HT1080 (cell line): ENCODE results near the gene STMN1. TPM values are rescaled to one million over a fixed set of nuclear protein-coding genes. Genes with fewer than 3 reads are reported as not detected.

Experiments used
- DNase-seq: peaks from one replicate; pipeline ENCODE4 v3.0.0-alpha.2; 2015; ENCODE audit warnings: low read depth
- total RNA-seq: library from RNA; depleted of rRNA; stranded (reverse); fragments of >200 nt; shearing (Covaris generic); gene quantifications from 2 replicates; pipeline ENCODE4 v1.2.3, GENCODE V29; 2014

The STMN1 gene
- total RNA-seq, 1 experiment from 2014 or later: 408 TPM

- DNase-seq: no peak
These were observed 16.1 kb upstream of the STMN1 start for GRCh38 chr1:25922056-25922970.

GRCh38 chr1:25918615-25919014 lies 12.4 kb upstream of the STMN1 start:
- DNase-seq: no peak

DNA sequence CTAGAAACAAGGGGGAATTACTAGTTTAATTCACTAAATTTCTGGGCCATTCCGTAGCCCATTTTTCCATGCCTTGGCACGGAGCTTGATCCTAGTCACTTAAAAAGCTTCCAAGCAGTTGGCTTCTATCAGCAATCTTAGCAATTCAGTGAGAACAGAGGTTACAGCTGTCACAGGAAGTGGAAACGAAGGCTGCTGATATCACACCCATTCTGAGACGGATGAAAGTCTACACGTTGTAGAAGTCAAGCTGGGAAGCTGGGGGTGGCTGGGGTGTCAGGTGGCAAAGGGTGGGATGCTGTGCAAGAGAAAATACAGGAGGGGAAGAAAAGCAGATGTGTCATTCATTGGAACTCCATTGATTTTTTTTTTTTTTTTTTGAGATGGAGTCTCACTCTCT lies 11.8 kb upstream of the STMN1 start:
- DNase-seq: no peak

- DNase-seq: no peak
These were observed 10.2 kb upstream of the STMN1 start for GRCh38 chr1:25916460-25916859.

DNA sequence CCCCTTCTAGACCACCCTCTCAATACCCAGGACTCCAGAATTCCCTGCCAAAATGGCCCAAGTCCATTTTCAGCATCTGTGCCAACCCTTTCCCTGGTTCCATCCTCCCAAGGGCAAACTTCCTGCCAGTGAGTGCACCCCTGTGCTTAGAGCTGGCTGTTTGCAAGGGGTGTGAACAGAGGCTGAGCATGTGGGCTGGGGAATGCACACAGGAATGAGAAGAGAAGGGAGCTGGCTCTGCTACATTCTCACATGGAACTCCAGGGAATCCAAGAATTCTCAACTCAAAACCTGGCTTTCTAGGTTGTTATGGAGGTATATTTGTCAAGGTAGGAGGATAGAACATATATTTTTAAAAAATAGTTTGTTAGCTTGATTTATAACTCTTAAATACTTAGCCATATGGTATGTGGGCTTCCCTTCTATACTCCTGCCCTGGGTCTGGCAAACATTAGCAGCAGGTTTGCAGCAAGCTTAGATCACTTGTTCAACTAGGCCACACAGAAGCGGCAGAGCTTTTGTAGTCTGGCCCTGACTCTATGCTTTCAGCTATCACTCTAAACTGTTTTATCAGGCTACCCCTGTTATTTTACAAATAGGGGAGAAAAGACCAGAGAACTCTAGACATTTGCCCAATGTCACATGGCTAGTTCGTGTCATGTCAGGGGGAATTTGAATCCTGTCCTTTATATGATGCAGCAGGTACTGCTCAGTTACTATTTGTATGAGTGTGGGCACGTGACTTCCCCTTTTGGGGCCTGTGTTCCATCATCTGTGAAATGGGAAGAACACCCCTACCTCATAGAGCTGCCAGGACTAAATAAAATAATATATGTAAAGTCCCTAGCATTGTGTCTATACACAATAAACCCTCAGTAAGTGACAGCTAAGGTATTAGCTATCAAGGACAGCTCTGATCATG lies 8.1 kb upstream of the STMN1 start:
- no peak for DNase-seq

DNA sequence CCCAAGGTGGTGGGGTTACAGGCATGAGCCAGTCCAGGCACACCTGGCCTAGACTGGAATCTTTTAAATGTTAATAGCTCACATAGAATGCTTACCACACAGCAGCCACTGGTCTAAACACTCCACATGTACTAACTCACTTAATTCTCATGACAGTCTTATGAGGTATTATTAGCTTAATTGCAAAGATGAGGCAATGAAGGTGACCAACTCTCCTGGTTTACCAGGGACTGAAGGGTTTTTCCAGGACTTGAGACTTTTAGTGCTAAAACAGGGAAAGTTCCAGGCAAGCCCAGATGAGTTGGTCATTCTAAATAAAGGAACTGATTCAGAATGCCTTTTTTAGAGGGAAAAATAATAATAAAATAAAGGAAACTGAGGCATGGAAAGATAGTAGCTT lies 7.0 kb upstream of the STMN1 start:
- DNase-seq: no peak

DNA sequence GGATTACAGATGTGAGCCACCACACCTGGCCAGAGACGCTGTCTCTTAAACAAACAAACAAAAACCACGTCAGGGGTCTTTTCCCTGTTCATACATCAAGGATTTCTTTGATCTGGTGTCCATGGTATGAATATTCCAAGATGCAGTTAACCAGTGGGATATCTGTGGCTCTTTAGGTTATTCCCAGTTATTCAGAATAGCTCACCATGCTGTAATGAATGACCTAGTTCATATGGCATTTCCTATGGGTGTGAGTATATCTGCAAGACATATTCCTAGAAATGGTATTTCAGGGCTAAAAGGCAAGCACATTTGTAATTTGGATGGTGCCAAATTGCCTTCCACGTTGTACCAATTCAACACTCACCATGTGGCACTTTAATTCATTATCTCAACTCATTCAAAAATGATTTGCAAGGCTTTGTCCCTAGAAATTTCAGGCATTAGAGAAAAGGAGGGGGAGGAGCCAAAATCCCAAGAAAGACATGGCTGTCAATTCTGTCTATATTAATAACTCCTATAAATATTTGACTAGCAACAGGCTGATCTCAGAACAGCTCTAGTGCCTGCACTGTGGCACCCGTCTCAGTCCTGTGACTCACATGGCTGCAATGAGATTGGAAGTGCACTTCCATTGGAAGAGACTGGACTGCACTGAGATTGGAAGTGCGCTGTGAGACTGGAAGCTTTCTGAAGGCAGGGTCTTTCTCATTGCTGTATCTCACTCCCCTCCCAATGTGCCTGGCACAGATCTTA lies 6.0 kb upstream of the STMN1 start:
- peak; percentile 72 for DNase-seq

- no peak for DNase-seq
These were observed 4.9 kb upstream of the STMN1 start for GRCh38 chr1:25911162-25911561.

- no peak for DNase-seq
These were observed 2.8 kb upstream of the STMN1 start for GRCh38 chr1:25909040-25909439.

DNA sequence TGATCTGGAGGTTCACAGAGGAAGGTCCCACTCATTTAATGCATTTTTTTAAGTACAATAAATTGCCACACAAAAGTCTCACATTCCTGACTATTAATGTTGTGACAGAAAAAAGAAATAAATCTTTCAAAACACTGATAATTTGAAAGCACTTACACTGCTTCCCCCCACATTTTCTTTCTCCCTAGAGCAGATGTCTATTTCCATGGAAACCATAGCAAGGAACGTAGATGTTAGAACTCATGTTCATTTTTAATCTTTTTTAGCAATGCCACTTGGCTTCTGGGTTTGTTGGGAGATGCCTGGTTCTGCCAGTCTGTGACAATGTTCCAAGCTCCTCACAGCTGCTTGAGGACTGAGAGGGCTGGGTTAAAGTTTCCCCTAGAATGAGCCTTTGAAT lies 1.9 kb upstream of the STMN1 start:
- DNase-seq: no peak

GRCh38 chr1:25907601-25908000 lies 1.4 kb upstream of the STMN1 start:
- DNase-seq: no peak

- DNase-seq: no peak
These were observed 553 bp upstream of the STMN1 start for GRCh38 chr1:25906644-25907300.

DNA sequence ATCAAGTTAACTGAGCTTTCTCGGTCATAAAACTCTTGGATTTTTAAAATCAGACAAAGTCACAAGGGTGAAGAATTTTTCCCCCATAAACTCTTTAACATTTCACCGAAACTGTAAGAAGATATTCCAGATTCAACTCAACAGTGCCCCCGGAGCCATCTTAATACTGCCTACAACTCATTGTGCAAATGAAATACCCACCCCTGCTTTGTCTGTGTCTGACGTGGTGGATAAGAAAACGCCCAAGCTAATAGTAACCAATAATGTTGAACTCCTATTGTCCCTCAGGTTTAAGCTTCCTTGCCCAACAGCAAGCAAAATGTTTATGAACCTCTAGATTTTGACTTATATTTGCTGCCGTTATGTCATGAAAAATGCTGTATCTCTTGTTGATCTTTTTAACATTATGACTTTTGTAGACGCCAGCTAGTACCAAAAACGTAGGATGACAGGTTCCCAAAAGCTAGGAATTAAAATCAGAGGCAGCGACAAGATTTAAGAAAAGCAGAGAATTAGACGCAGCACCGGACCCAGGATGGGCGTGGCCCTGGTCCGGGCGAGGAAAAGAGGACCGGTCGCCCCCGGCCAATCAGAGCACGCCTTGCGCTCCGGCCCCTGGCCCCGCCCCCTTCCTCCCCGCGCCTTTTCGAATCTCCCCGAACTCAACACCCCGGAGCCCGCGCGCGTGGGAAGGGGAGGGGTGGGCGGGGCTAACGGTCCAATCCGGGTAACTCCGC lies 1.1 kb downstream of the STMN1 start:
- peak; percentile 81 for DNase-seq

DNA sequence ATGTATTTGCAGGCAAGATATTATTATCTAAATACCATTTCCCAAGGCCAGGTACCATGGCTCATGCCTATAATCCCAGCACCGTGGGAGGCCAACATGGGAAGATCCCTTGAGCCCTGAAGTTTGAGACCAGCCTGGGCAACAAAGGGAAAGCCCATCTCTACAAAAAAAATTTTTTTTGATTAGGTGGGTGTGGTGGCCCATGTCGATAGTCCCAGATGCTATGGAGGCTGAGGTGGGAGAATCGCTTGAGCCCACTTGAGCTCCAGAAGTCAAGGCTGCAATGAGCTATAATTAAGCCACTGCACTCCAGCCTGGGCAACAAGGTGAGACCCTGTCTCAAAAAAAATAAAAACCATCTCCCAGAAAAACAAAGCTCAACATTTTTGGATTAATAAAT lies 2.2 kb downstream of the STMN1 start:
- DNase-seq: no peak

- DNase-seq: no peak
These were observed 3.8 kb downstream of the STMN1 start for GRCh38 chr1:25902462-25902861.

GRCh38 chr1:25900219-25900618 lies 6.0 kb downstream of the STMN1 start:
- DNase-seq: no peak

DNA sequence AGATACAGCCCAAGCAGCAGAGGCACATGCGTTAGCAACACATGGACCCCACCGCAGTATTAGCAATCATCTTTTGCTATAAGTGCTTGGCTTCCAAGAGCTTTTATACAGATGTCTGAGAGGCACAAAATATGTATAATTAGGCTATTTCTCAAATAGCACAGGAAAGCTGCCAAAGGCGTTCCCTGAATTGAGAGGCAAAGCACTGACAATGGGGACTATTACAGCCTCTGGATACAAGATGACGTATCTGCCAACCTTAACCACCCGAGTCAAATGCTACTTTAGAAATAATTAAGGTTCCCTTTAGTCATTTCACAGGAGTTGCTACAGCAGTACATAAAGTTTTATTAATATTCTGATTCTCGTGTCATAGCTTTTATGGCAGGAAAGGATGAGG lies 6.4 kb downstream of the STMN1 start:
- DNase-seq: no peak

- DNase-seq: no peak
These were observed 7.8 kb downstream of the STMN1 start for GRCh38 chr1:25898223-25899015.

- no peak for DNase-seq
These were observed 8.5 kb downstream of the STMN1 start for GRCh38 chr1:25897754-25898153.
